GM12878 (cell line): ENCODE data around the gene EIF2B5. TPM values are rescaled to one million over a fixed set of nuclear protein-coding genes. Genes with fewer than 3 reads are reported as not detected.

ENCODE experiments used
- ATAC-seq: fragments of 200-7000 bp; cut with Tn5 transposase; 3 replicates; pipeline ENCODE4 v1.9.1; 2020; ENCODE audit warnings: mild to moderate bottlenecking, moderate library complexity
- BruUV-seq: library from RNA; stranded (reverse); fragments of 400-500 nt; replicated peaks from 2 replicates; lab custom pipeline; 2021; lab: Mats Ljungman, UMichigan
- CTCF ChIA-PET: fragments of 300-600 bp; sonication (Branson Sonifier 250); formaldehyde crosslinking; extraction: SDS; loops from one replicate; lab custom pipeline; 2021; ENCODE audit warnings: inconsistent platforms; lab: Yijun Ruan, JAX
- POLR2A ChIA-PET: fragments of 350-600 bp; formaldehyde crosslinking; extraction: SDS; loops from one replicate; lab custom pipeline; 2021; ENCODE audit warnings: inconsistent platforms; lab: Charles Lee
- RAD21 ChIA-PET: fragments of 300-600 bp; sonication (Branson Sonifier 250); formaldehyde crosslinking; loops from one replicate; lab custom pipeline; 2023; ENCODE audit warnings: antibody characterized with exemption; ENCODE audit not compliant: unreplicated experiment; lab: Charles Lee
- SMC1A ChIA-PET: fragments of 300-600 bp; sonication (Branson Sonifier 250); formaldehyde crosslinking; loops from one replicate; lab custom pipeline; 2023; ENCODE audit not compliant: unreplicated experiment, uncharacterized antibody; lab: Charles Lee
- DNase-seq: peaks from one replicate; pipeline ENCODE4 v3.0.0-alpha.2; 2011; ENCODE audit warnings: low read depth, low spot score
- FAIRE-seq: peaks from 3 replicates; lab custom pipeline; 2011; peaks lifted over from hg19 to GRCh38; lab: Jason Lieb, UNC
- H2AFZ ChIP-seq: 2 replicates; pipeline ENCODE4 v1.6.0; 2011; ENCODE audit warnings: low read depth, low read length, control low read depth; ENCODE audit not compliant: control insufficient read depth
- H3K27ac ChIP-seq: 2 replicates; pipeline ENCODE4 v1.5.1; 2011; ENCODE audit warnings: control low read depth; ENCODE audit not compliant: control insufficient read depth, insufficient read depth
- H3K27me3 ChIP-seq, 2 experiments: replicated peaks in 1 of 2; 2 replicates each; pipeline versions ENCODE4 v1.6.0 to v1.6.1; 2011; ENCODE audit warnings: low read length in 1 of 2; ENCODE audit not compliant: control insufficient read depth in 2 of 2, insufficient read depth in 2 of 2
- H3K36me3 ChIP-seq, 2 experiments: 2 replicates each; pipeline ENCODE4 v1.5.1; 2011; ENCODE audit warnings: low read length in 1 of 2; ENCODE audit not compliant: control insufficient read depth in 2 of 2, insufficient read depth in 2 of 2
- H3K4me1 ChIP-seq: 2 replicates; pipeline ENCODE4 v1.6.1; 2011; ENCODE audit warnings: mild to moderate bottlenecking, low read length, moderate library complexity, mixed read lengths; ENCODE audit not compliant: control insufficient read depth, insufficient read depth
- H3K4me2 ChIP-seq: 2 replicates; pipeline ENCODE4 v1.6.0; 2011; ENCODE audit warnings: control low read depth; ENCODE audit not compliant: control insufficient read depth, insufficient read depth
- H3K4me3 ChIP-seq: fragments of 200-600 bp; sonication (generic); 2 replicates; pipeline ENCODE4 v1.5.1; 2016
- H3K79me2 ChIP-seq: 2 replicates; pipeline ENCODE4 v1.6.0; 2011; ENCODE audit warnings: low read length; ENCODE audit not compliant: control insufficient read depth, insufficient read depth
- H3K9ac ChIP-seq: 2 replicates; pipeline ENCODE4 v1.8.0; 2011; ENCODE audit warnings: low read length, control low read depth, mixed read lengths; ENCODE audit not compliant: control insufficient read depth, insufficient read depth
- H3K9me3 ChIP-seq: replicated peaks from 3 replicates; pipeline ENCODE4 v1.5.1; 2011; ENCODE audit warnings: mild to moderate bottlenecking, low read length; ENCODE audit not compliant: control insufficient read depth, insufficient read depth
- H4K20me1 ChIP-seq: 2 replicates; pipeline ENCODE4 v1.6.0; 2011; ENCODE audit not compliant: control insufficient read depth, insufficient read depth
- CREB1 ChIP-seq: IDR thresholded peaks from 2 replicates; pipeline ENCODE4 v1.6.1; 2012; ENCODE audit warnings: low read depth, mild to moderate bottlenecking, inconsistent platforms
- IKZF2 ChIP-seq, 2 experiments: fragments of 450-650 bp; IDR thresholded peaks; 2 replicates each; pipeline ENCODE4 v1.6.1; 2017; ENCODE audit warnings: mild to moderate bottlenecking in 2 of 2, moderate library complexity in 2 of 2
- MTA3 ChIP-seq: IDR thresholded peaks from 2 replicates; pipeline ENCODE4 v1.6.1; 2012; ENCODE audit warnings: low read length, inconsistent platforms, borderline replicate concordance
- RAD21 ChIP-seq: IDR thresholded peaks from 2 replicates; pipeline ENCODE4 v1.6.1; 2011; ENCODE audit warnings: mild to moderate bottlenecking, low read depth, low read length, moderate library complexity; ENCODE audit not compliant: insufficient read depth
- RB1 ChIP-seq: fragments of 450-650 bp; formaldehyde crosslinking; IDR thresholded peaks from 2 replicates; pipeline ENCODE4 v1.6.1; 2017; ENCODE audit warnings: mild to moderate bottlenecking, borderline replicate concordance
- WGBS: methylation state at CpG from one replicate; pipeline ENCODE4 v1.1.6; 2016; ENCODE audit warnings: low lambda C conversion rate; ENCODE audit not compliant: insufficient replicate concordance, insufficient coverage; ENCODE audit errors: missing lambda C conversion rate; 5-methylcytosine and 5-hydroxymethylcytosine counted together
- in situ Hi-C: fragments of 300-500 bp; cut with MboI; formaldehyde crosslinking; loops from 9 replicates; pipeline ENCODE4 v1.14.3; 2018; ENCODE audit warnings: mixed read lengths
- intact Hi-C: fragments of 100-400 bp; cut with micrococcal nuclease; formaldehyde crosslinking; loops from one replicate; pipeline ENCODE4 v1.14.2; 2022; ENCODE audit not compliant: unreplicated experiment
- polyA plus RNA-seq, 11 experiments: library from polyadenylated mRNA; depleted of rRNA in 4 of 11; unstranded in 6 of 11; stranded (reverse) in 5 of 11; fragments of >200 nt; fragmentation: Nextera tagmentation in 4 of 11; fragmentation: Illumina TruSeq in 1 of 11; extraction: Ambion mirVana in 4 of 11; extraction: Trizol in 1 of 11; gene quantifications; 1 replicate in 1 of 11; 2 replicates in 10 of 11; pipeline versions ENCODE4 v1.2.1 to v1.2.3, GENCODE V29; 2011 to 2016; ENCODE audit warnings: inconsistent platforms in 2 of 11, missing spikeins in 2 of 11, low read depth in 1 of 11
- total RNA-seq, 4 experiments: library from RNA; depleted of rRNA in 3 of 4; stranded (reverse); fragments of >200 nt in 3 of 4; fragmentation: Illumina TruSeq in 1 of 4; extraction: Trizol in 1 of 4; gene quantifications; 2 replicates each; pipeline versions ENCODE4 v1.2.1 to v1.2.3, GENCODE V29; 2013 to 2021
- TF ChIP-seq, protein P1 (sequence below): fragments of 450-650 bp; IDR thresholded peaks from 2 replicates; pipeline ENCODE4 v1.6.1; 2017; ENCODE audit warnings: mild to moderate bottlenecking, moderate library complexity
- TF ChIP-seq, protein P2 (sequence below): fragments of 450-650 bp; IDR thresholded peaks from 2 replicates; pipeline ENCODE4 v1.6.1; 2017; ENCODE audit warnings: antibody characterized with exemption, mild to moderate bottlenecking, moderate library complexity

The EIF2B5 gene
- total and polyA plus RNA-seq, 10 of the 15 experiments (the other 5 are each of a cell fraction or from before 2014, with no cell fraction given), result 13.7 to 82.7 (median 52.2) TPM

GRCh38 chr3:184148076-184148475 lies 12.9 kb downstream of the EIF2B5 start:
- POLR2A ChIA-PET, result no interaction called here

More at GRCh38 chr3:184148076-184148475, 12.9 kb downstream of the EIF2B5 start:
- no peak overlapping the region for H3K27ac ChIP-seq
- intact Hi-C loops, result no loop called here
- ATAC-seq, result no peak
- no TSS peak for BruUV-seq
- H3K27me3 ChIP-seq, result no peaks in the 10 kb centered on the region
- SMC1A ChIA-PET, result no interaction called here
- H3K79me2 ChIP-seq, result no peaks in the 10 kb centered on the region
- no peaks in the 10 kb centered on the region for H4K20me1 ChIP-seq
- no peaks in the 10 kb centered on the region; the same call in 1 of the 2 replicates for H3K4me1 ChIP-seq
- RAD21 ChIA-PET, result no interaction called here
- no peak for TF ChIP-seq IKZF2 (IDR thresholded peaks at IDR 0.05)
- no peak for TF ChIP-seq CREB1
- no peak for TF ChIP-seq RB1
- no peak for TF ChIP-seq MTA3
- TF ChIP-seq, protein P1, sequence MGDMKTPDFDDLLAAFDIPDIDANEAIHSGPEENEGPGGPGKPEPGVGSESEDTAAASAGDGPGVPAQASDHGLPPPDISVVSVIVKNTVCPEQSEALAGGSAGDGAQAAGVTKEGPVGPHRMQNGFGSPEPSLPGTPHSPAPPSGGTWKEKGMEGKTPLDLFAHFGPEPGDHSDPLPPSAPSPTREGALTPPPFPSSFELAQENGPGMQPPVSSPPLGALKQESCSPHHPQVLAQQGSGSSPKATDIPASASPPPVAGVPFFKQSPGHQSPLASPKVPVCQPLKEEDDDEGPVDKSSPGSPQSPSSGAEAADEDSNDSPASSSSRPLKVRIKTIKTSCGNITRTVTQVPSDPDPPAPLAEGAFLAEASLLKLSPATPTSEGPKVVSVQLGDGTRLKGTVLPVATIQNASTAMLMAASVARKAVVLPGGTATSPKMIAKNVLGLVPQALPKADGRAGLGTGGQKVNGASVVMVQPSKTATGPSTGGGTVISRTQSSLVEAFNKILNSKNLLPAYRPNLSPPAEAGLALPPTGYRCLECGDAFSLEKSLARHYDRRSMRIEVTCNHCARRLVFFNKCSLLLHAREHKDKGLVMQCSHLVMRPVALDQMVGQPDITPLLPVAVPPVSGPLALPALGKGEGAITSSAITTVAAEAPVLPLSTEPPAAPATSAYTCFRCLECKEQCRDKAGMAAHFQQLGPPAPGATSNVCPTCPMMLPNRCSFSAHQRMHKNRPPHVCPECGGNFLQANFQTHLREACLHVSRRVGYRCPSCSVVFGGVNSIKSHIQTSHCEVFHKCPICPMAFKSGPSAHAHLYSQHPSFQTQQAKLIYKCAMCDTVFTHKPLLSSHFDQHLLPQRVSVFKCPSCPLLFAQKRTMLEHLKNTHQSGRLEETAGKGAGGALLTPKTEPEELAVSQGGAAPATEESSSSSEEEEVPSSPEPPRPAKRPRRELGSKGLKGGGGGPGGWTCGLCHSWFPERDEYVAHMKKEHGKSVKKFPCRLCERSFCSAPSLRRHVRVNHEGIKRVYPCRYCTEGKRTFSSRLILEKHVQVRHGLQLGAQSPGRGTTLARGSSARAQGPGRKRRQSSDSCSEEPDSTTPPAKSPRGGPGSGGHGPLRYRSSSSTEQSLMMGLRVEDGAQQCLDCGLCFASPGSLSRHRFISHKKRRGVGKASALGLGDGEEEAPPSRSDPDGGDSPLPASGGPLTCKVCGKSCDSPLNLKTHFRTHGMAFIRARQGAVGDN, result no peak
- no peak for TF ChIP-seq RAD21
- TF ChIP-seq, protein P2, sequence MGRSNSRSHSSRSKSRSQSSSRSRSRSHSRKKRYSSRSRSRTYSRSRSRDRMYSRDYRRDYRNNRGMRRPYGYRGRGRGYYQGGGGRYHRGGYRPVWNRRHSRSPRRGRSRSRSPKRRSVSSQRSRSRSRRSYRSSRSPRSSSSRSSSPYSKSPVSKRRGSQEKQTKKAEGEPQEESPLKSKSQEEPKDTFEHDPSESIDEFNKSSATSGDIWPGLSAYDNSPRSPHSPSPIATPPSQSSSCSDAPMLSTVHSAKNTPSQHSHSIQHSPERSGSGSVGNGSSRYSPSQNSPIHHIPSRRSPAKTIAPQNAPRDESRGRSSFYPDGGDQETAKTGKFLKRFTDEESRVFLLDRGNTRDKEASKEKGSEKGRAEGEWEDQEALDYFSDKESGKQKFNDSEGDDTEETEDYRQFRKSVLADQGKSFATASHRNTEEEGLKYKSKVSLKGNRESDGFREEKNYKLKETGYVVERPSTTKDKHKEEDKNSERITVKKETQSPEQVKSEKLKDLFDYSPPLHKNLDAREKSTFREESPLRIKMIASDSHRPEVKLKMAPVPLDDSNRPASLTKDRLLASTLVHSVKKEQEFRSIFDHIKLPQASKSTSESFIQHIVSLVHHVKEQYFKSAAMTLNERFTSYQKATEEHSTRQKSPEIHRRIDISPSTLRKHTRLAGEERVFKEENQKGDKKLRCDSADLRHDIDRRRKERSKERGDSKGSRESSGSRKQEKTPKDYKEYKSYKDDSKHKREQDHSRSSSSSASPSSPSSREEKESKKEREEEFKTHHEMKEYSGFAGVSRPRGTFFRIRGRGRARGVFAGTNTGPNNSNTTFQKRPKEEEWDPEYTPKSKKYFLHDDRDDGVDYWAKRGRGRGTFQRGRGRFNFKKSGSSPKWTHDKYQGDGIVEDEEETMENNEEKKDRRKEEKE, result no peak
- H3K36me3 ChIP-seq, result peaks cover 15 to 16% of the 10 kb centered on the region in 2 experiments
- 91% methylated on average over 3 of the region's 3 CpGs for WGBS
- H3K9me3 ChIP-seq, result no peaks in the 10 kb centered on the region
- in situ Hi-C loops, result no loop called here
- CTCF ChIA-PET, result interaction anchor here (0.6 to 1.0 kb wide), 3 partner anchors 73 to 352 kb away, joined by 3 to 5 read pairs (median 3); no protein-coding TSS in a partner anchor
- no peak overlapping the region for H3K4me2 ChIP-seq
- DNase-seq, result no peak
- no peak overlapping the region for H2AFZ ChIP-seq
- no peak overlapping the region for H3K4me3 ChIP-seq
- FAIRE-seq, result no peak
- H3K9ac ChIP-seq, result no peak overlapping the region
